CD14-positive monocyte (primary cell): Measurements from ENCODE around the gene PLSCR3. TPM values are rescaled to one million over a fixed set of nuclear protein-coding genes. Genes with fewer than 3 reads are reported as not detected.

ENCODE experiments used
- DNase-seq, 3 donors: peaks; one replicate each; pipeline ENCODE4 v3.0.0-alpha.2; 2011 to 2022
- H2AFZ ChIP-seq: 2 replicates; pipeline ENCODE4 v1.6.0; 2012; ENCODE audit warnings: mild to moderate bottlenecking, low read depth, low read length, inconsistent platforms; ENCODE audit not compliant: insufficient read depth, poor library complexity, severe bottlenecking
- H3K27ac ChIP-seq, 2 donors: 1 replicate in 1 of 2; 2 replicates in 1 of 2; pipeline ENCODE4 v1.5.1; 2012 to 2013; ENCODE audit warnings: low read length in 2 of 2, control low read depth in 1 of 2, inconsistent platforms in 1 of 2, low read depth in 1 of 2, mild to moderate bottlenecking in 1 of 2
- H3K27me3 ChIP-seq, 2 donors: one replicate each; pipeline versions ENCODE4 v1.6.0 to v1.6.1; 2011 to 2013; ENCODE audit warnings: low read length in 2 of 2; ENCODE audit not compliant: control insufficient read depth in 2 of 2, insufficient read depth in 2 of 2
- H3K36me3 ChIP-seq, 2 donors: replicated peaks in 1 of 2; 1 replicate in 1 of 2; 2 replicates in 1 of 2; pipeline versions ENCODE4 v1.5.1 to v1.6.1; 2012 to 2013; ENCODE audit warnings: low read length in 2 of 2, control low read depth in 1 of 2, inconsistent platforms in 1 of 2, mild to moderate bottlenecking in 1 of 2; ENCODE audit not compliant: insufficient read depth in 2 of 2, control insufficient read depth in 1 of 2
- H3K4me1 ChIP-seq, 2 donors: 1 replicate in 1 of 2; 2 replicates in 1 of 2; pipeline versions ENCODE4 v1.5.1 to v1.6.1; 2012 to 2013; ENCODE audit warnings: low read length in 2 of 2, control low read depth in 1 of 2, inconsistent platforms in 1 of 2, mild to moderate bottlenecking in 1 of 2, moderate library complexity in 1 of 2; ENCODE audit not compliant: insufficient read depth in 2 of 2, control insufficient read depth in 1 of 2
- H3K4me2 ChIP-seq: replicated peaks from 2 replicates; pipeline ENCODE3; 2012; ENCODE audit warnings: low read length, moderate library complexity, mild to moderate bottlenecking; ENCODE audit not compliant: poor library complexity, severe bottlenecking; ENCODE audit errors: extremely low read depth
- H3K4me3 ChIP-seq, 3 experiments: fragments of 200-600 bp in 1 of 3; sonication (generic) in 1 of 3; replicated peaks in 1 of 3; 1 replicate in 2 of 3; 2 replicates in 1 of 3; pipeline ENCODE4 v1.5.1; 2011 to 2013; ENCODE audit warnings: low read length in 3 of 3, mild to moderate bottlenecking in 3 of 3, control low read depth in 2 of 3, low read depth in 2 of 3, inconsistent platforms in 1 of 3, moderate library complexity in 1 of 3
- H3K79me2 ChIP-seq: 2 replicates; pipeline ENCODE4 v1.6.0; 2012; ENCODE audit warnings: mild to moderate bottlenecking, control low read depth, inconsistent platforms, low read length, moderate library complexity; ENCODE audit not compliant: insufficient read depth
- H3K9ac ChIP-seq: 2 replicates; pipeline ENCODE4 v1.6.0; 2017; ENCODE audit warnings: low read length, mild to moderate bottlenecking; ENCODE audit not compliant: insufficient read depth, poor library complexity, severe bottlenecking
- H3K9me3 ChIP-seq, 2 donors: replicated peaks in 1 of 2; 1 replicate in 1 of 2; 2 replicates in 1 of 2; pipeline versions ENCODE4 v1.5.1 to v1.6.1; 2012 to 2013; ENCODE audit warnings: low read length in 2 of 2, control low read depth in 1 of 2; ENCODE audit not compliant: control insufficient read depth in 1 of 2, insufficient read depth in 1 of 2
- H4K20me1 ChIP-seq: 2 replicates; pipeline ENCODE4 v1.6.0; 2012; ENCODE audit warnings: mild to moderate bottlenecking, low read length, control low read depth, moderate library complexity; ENCODE audit not compliant: insufficient read depth
- H3K27ac Mint-ChIP-seq, 7 donors: one replicate each; pipeline ENCODE4 v1.8.0; 2020; ENCODE audit warnings: mild to moderate bottlenecking in 7 of 7, mixed read lengths in 7 of 7, moderate library complexity in 6 of 7, inconsistent platforms in 2 of 7
- H3K27me3 Mint-ChIP-seq, 3 donors: one replicate each; pipeline ENCODE4 v1.8.0; 2021 to 2022; ENCODE audit warnings: low read depth in 3 of 3, mild to moderate bottlenecking in 3 of 3, mixed read lengths in 3 of 3, moderate library complexity in 3 of 3, inconsistent platforms in 1 of 3
- H3K36me3 Mint-ChIP-seq, 2 donors: one replicate each; pipeline ENCODE4 v1.8.0; 2020; ENCODE audit warnings: mixed read lengths in 2 of 2, inconsistent platforms in 1 of 2, mild to moderate bottlenecking in 1 of 2
- H3K4me1 Mint-ChIP-seq: one replicate; pipeline ENCODE4 v1.8.0; 2020; ENCODE audit warnings: mild to moderate bottlenecking, mixed read lengths
- H3K4me3 Mint-ChIP-seq, 2 donors: one replicate each; pipeline ENCODE4 v1.8.0; 2020; ENCODE audit warnings: mild to moderate bottlenecking in 2 of 2, mixed read lengths in 2 of 2, moderate library complexity in 1 of 2
- H3K9me3 Mint-ChIP-seq, 7 donors: one replicate each; pipeline ENCODE4 v1.8.0; 2020 to 2022; ENCODE audit warnings: mixed read lengths in 7 of 7, mild to moderate bottlenecking in 6 of 7, moderate library complexity in 6 of 7, inconsistent platforms in 2 of 7
- WGBS: methylation state at CpG from one replicate; pipeline ENCODE4 v1.1.5; 2013; ENCODE audit warnings: missing lambda C conversion rate; ENCODE audit not compliant: insufficient coverage; 5-methylcytosine and 5-hydroxymethylcytosine counted together
- intact Hi-C, 2 donors: fragments of 100-400 bp; cut with micrococcal nuclease; formaldehyde crosslinking; loops; one replicate each; pipeline versions ENCODE4 v1.15.0 to v1.15.1; 2023
- polyA plus RNA-seq, 3 donors: library from polyadenylated mRNA; depleted of rRNA in 1 of 3; unstranded in 2 of 3; stranded (reverse) in 1 of 3; fragments of 300-500 nt in 2 of 3; fragments of >200 nt in 1 of 3; fragmentation: Illumina TruSeq in 2 of 3; gene quantifications; 1 replicate in 2 of 3; 2 replicates in 1 of 3; pipeline ENCODE4 v1.2.3, GENCODE V29; 2012 to 2021
- TF ChIP-seq, protein P1 (sequence below): fragments of 200-600 bp; IDR thresholded peaks from one replicate; pipeline ENCODE4 v1.8.0; 2022; ENCODE audit warnings: antibody characterized with exemption, mild to moderate bottlenecking

Gene PLSCR3
- polyA plus RNA-seq, 3 donors = 37.6 to 70.4 (median 45.7) TPM

DNA sequence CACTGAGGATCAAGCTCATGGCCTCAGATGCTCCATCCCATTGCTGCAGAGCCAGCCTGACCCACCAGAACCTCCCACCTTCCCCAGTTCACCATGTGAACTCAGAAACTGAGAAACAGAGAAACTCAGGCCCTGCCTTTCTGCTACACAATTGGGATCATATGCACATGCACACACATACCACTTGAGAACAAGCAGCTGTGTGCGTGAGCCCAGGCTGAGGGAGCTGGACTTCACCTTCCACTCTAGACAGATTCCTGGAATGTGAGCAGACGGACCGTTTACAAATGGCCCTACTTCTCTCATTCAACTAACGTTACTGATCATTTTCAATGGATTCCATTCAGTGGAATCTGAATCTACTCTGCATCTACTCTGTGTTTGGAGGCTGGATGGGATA, 29.4 kb upstream of the PLSCR3 start:
- Histone ChIP-seq H4K20me1 (no peaks in the 10 kb centered on the region), H3K4me2 (no peak overlapping the region), H3K4me3 (no peak overlapping the region), H3K27me3 (no peaks in the 10 kb centered on the region), H3K4me1 (no peaks in the 10 kb centered on the region), H3K27ac (no peak overlapping the region), H3K79me2 (no peaks in the 10 kb centered on the region), H2AFZ (no peak overlapping the region), H3K9me3 (no peaks in the 10 kb centered on the region), H3K36me3 (no peaks in the 10 kb centered on the region), H3K9ac (no peak overlapping the region)
- Mint-ChIP-seq H3K4me1 (no peaks in the 10 kb centered on the region), H3K36me3 (no peaks in the 10 kb centered on the region), H3K27me3 (peaks cover 2 to 5% (median 2%) of the 10 kb centered on the region in 3 donors), H3K27ac (peak overlapping the region in 1 of 7 donors; percentile 45), H3K4me3 (peak overlapping the region in 1 of 2 donors; percentile 16), H3K9me3 (no peaks in the 10 kb centered on the region)
- DNase-seq = no peak
- TF ChIP-seq, protein P1, sequence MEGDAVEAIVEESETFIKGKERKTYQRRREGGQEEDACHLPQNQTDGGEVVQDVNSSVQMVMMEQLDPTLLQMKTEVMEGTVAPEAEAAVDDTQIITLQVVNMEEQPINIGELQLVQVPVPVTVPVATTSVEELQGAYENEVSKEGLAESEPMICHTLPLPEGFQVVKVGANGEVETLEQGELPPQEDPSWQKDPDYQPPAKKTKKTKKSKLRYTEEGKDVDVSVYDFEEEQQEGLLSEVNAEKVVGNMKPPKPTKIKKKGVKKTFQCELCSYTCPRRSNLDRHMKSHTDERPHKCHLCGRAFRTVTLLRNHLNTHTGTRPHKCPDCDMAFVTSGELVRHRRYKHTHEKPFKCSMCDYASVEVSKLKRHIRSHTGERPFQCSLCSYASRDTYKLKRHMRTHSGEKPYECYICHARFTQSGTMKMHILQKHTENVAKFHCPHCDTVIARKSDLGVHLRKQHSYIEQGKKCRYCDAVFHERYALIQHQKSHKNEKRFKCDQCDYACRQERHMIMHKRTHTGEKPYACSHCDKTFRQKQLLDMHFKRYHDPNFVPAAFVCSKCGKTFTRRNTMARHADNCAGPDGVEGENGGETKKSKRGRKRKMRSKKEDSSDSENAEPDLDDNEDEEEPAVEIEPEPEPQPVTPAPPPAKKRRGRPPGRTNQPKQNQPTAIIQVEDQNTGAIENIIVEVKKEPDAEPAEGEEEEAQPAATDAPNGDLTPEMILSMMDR = no peak
- intact Hi-C loops = no loop called here
- WGBS = 98% methylated on average over 3 of the region's 4 CpGs

DNA sequence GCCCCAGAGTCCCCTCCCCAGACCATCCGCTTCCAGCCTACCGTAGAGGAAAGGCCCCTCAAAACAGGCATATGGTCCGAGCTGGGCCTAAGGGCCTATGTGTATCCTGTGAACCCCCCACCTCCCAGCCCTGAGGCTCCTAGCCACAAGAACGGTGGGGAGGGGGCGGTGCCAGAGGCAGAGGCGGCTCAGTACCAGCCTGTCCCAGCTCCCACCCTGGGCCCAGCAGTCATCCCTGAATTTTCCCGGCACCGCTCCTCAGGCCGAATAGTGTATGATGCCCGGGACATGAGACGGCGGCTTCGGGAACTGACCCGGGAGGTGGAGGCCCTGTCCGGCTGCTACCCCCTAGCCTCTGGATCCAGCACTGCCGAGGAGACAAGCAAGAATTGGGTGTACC, 26.9 kb upstream of the PLSCR3 start:
- 91% methylated on average over 12 of the region's 16 CpGs for WGBS
- H3K36me3 Mint-ChIP-seq = no peaks in the 10 kb centered on the region
- no peak overlapping the region for H3K4me3 ChIP-seq
- no peaks in the 10 kb centered on the region for H3K9me3 ChIP-seq
- intact Hi-C loops = no loop called here
- H3K9ac ChIP-seq = no peak overlapping the region
- no peak overlapping the region for H3K27ac ChIP-seq
- H2AFZ ChIP-seq = no peak overlapping the region
- H3K4me1 ChIP-seq = no peaks in the 10 kb centered on the region
- H3K4me3 Mint-ChIP-seq = no peak overlapping the region
- no peaks in the 10 kb centered on the region for H3K4me1 Mint-ChIP-seq
- no peak for DNase-seq
- peaks cover 2 to 11% (median 3%) of the 10 kb centered on the region in 3 donors for H3K27me3 Mint-ChIP-seq
- no peaks in the 10 kb centered on the region for H3K9me3 Mint-ChIP-seq
- no peaks in the 10 kb centered on the region for H3K27me3 ChIP-seq
- TF ChIP-seq, protein P1 = no peak
- H3K27ac Mint-ChIP-seq = no peak overlapping the region
- H4K20me1 ChIP-seq = no peaks in the 10 kb centered on the region
- H3K79me2 ChIP-seq = no peaks in the 10 kb centered on the region
- no peak overlapping the region for H3K4me2 ChIP-seq
- no peaks in the 10 kb centered on the region for H3K36me3 ChIP-seq
